HG03139 (cell line): ENCODE data around the gene LRRC47.
A peak's percentile ranks its signal among the peaks of the same experiment; 100 is the strongest.

ENCODE experiments used
- ATAC-seq: cut with Tn5 transposase; IDR thresholded peaks from one replicate; pipeline ENCODE4 v1.9.1; 2021; ENCODE audit not compliant: unreplicated experiment

Gene LRRC47

GRCh38 chr1:3796215-3797061 is at the start of gene LRRC47:
Gene LRRC47, minus strand, starts transcription at chr1:3796498. Its CDS starts 22 bp downstream, at chr1:3796476.
- peak; percentile 93 for ATAC-seq

- no peak for ATAC-seq
Measured at GRCh38 chr1:3842912-3843311, 46.6 kb upstream of the LRRC47 start.

GRCh38 chr1:3841491-3841890 is 45.2 kb upstream of the LRRC47 start:
- ATAC-seq: no peak

GRCh38 chr1:3838788-3839187 is 42.5 kb upstream of the LRRC47 start:
- ATAC-seq: no peak

GRCh38 chr1:3837685-3838084 is 41.4 kb upstream of the LRRC47 start:
- no peak for ATAC-seq

- no peak for ATAC-seq
Measured at GRCh38 chr1:3837200-3837599, 40.9 kb upstream of the LRRC47 start.

GRCh38 chr1:3836421-3836820 is 40.1 kb upstream of the LRRC47 start:
- no peak for ATAC-seq

GRCh38 chr1:3834701-3835100 is 38.4 kb upstream of the LRRC47 start:
- no peak for ATAC-seq

GRCh38 chr1:3831689-3832088 is 35.4 kb upstream of the LRRC47 start:
- no peak for ATAC-seq

- ATAC-seq: no peak
Measured at GRCh38 chr1:3828391-3828790, 32.1 kb upstream of the LRRC47 start.

- ATAC-seq: no peak
Measured at GRCh38 chr1:3827813-3828307, 31.6 kb upstream of the LRRC47 start.

- no peak for ATAC-seq
Measured at GRCh38 chr1:3825356-3825755, 29.1 kb upstream of the LRRC47 start.

- no peak for ATAC-seq
Measured at GRCh38 chr1:3824650-3825049, 28.4 kb upstream of the LRRC47 start.

- no peak for ATAC-seq
Measured at GRCh38 chr1:3822421-3822820, 26.1 kb upstream of the LRRC47 start.

- no peak for ATAC-seq
Measured at GRCh38 chr1:3821908-3822307, 25.6 kb upstream of the LRRC47 start.

GRCh38 chr1:3821447-3821846 is 25.1 kb upstream of the LRRC47 start:
- no peak for ATAC-seq

- no peak for ATAC-seq
Measured at GRCh38 chr1:3821004-3821403, 24.7 kb upstream of the LRRC47 start.

GRCh38 chr1:3820316-3820715 is 24.0 kb upstream of the LRRC47 start:
- no peak for ATAC-seq

GRCh38 chr1:3819771-3820200 is 23.5 kb upstream of the LRRC47 start:
- ATAC-seq: no peak

GRCh38 chr1:3817821-3818597 is 21.7 kb upstream of the LRRC47 start:
- no peak for ATAC-seq

- no peak for ATAC-seq
Measured at GRCh38 chr1:3817138-3817740, 20.9 kb upstream of the LRRC47 start.
